ENCODE data around the gene EEF2K. TPM values are rescaled to one million over a fixed set of nuclear protein-coding genes. Genes with fewer than 3 reads are reported as not detected.

Gene EEF2K
- total and polyA plus RNA-seq, 2 of the 13 experiments (the other 11 are each of a cell fraction or from before 2014, with no cell fraction given) = 22.0 to 23.8 TPM

DNA sequence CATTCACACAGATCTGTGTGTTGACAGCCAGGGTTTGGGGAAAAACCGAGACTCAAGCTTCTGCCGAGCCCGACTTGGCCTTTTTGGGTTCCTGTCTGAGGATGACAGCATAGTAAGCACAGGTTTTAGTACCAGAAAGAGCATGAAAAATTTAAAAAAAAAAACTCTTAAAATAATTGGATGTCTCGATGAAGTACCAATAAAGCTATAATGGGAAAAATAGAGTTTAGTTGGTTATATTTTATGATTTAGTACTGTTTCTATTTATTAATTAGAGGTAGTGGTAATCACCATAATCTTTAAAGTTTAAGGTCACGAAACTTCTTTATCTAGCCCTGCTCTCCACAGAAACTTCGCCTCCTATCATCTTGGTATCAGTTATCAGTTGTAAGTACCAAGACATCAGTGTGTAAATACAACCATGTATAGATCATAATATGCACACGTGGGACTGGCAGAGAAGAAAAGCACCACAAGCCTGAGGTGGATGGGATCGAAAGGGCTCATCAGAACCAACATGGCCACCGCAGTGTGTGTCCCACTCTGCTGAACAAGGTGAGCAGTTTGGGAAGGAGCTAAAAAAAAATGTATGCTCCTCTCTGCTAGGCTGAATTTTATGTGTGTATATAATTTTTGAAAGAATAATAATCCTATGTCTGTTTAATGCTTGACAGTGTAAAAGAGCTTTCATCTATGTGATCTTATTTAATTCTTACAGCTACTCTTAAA, 14.4 kb upstream of the EEF2K start (continued):
- TF ChIP-seq ZNF558 (CRISPR knock-in tag; IDR thresholded peaks at IDR 0.05; ENCODE audit: borderline replicate concordance) = no peak
- TF ChIP-seq MEF2D (CRISPR knock-in tag; IDR thresholded peaks at IDR 0.05) = no peak
- TF ChIP-seq POLR2A (IDR thresholded peaks at IDR 0.05; ENCODE audit: insufficient read depth in 1 of 2, low read depth in 2 of 2, low read length in 2 of 2) = no peak
- no peak for TF ChIP-seq ZBTB40 (IDR thresholded peaks at IDR 0.05)
- no peak for TF ChIP-seq ZBTB40 (CRISPR knock-in tag; IDR thresholded peaks at IDR 0.05)
- TF ChIP-seq ZBTB21 (CRISPR knock-in tag; IDR thresholded peaks at IDR 0.05) = no peak
- no peak for TF ChIP-seq CEBPB (IDR thresholded peaks at IDR 0.05; ENCODE audit: borderline replicate concordance, low read depth, low read length)
- TF ChIP-seq PAF1 (CRISPR knock-in tag; IDR thresholded peaks at IDR 0.05) = no peak
- no peak for TF ChIP-seq ZNF737 (CRISPR knock-in tag; IDR thresholded peaks at IDR 0.05; ENCODE audit: borderline replicate concordance)
- 0 out of 2 replicates have a peak, but pooled peaks have one; percentile 8 for TF ChIP-seq HHEX (CRISPR knock-in tag; IDR thresholded peaks at IDR 0.05)
- peak; percentile 88 for TF ChIP-seq YY1 (IDR thresholded peaks at IDR 0.05; ENCODE audit: insufficient read depth, insufficient replicate concordance, low read depth, low read length)
- TF ChIP-seq ZNF775 (CRISPR knock-in tag; IDR thresholded peaks at IDR 0.05; ENCODE audit: borderline replicate concordance) = no peak
- TF ChIP-seq ZNF605 (CRISPR knock-in tag; IDR thresholded peaks at IDR 0.05) = no peak
- TF ChIP-seq RFX3 (CRISPR knock-in tag; IDR thresholded peaks at IDR 0.05) = no peak
- TF ChIP-seq ZNF292 (CRISPR knock-in tag; IDR thresholded peaks at IDR 0.05; ENCODE audit: borderline replicate concordance, low read depth) = no peak
- TF ChIP-seq ZNF674 (CRISPR knock-in tag; IDR thresholded peaks at IDR 0.05; ENCODE audit: low read depth) = no peak
- no peak for TF ChIP-seq ZNF383 (CRISPR knock-in tag; IDR thresholded peaks at IDR 0.05; ENCODE audit: borderline replicate concordance)
- no peak for TF ChIP-seq ZZZ3 (CRISPR knock-in tag; IDR thresholded peaks at IDR 0.05; ENCODE audit: borderline replicate concordance)
- TF ChIP-seq, protein P1, sequence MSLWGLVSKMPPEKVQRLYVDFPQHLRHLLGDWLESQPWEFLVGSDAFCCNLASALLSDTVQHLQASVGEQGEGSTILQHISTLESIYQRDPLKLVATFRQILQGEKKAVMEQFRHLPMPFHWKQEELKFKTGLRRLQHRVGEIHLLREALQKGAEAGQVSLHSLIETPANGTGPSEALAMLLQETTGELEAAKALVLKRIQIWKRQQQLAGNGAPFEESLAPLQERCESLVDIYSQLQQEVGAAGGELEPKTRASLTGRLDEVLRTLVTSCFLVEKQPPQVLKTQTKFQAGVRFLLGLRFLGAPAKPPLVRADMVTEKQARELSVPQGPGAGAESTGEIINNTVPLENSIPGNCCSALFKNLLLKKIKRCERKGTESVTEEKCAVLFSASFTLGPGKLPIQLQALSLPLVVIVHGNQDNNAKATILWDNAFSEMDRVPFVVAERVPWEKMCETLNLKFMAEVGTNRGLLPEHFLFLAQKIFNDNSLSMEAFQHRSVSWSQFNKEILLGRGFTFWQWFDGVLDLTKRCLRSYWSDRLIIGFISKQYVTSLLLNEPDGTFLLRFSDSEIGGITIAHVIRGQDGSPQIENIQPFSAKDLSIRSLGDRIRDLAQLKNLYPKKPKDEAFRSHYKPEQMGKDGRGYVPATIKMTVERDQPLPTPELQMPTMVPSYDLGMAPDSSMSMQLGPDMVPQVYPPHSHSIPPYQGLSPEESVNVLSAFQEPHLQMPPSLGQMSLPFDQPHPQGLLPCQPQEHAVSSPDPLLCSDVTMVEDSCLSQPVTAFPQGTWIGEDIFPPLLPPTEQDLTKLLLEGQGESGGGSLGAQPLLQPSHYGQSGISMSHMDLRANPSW (CRISPR knock-in tag; IDR thresholded peaks at IDR 0.05; ENCODE audit: borderline replicate concordance) = no peak
- no peak for TF ChIP-seq NR2C2 (CRISPR knock-in tag; IDR thresholded peaks at IDR 0.05; ENCODE audit: borderline replicate concordance)

All from HepG2 (cell line).